Stimulated activated naive CD8-positive, alpha-beta T cell treated with anti-CD3 and anti-CD28 coated beads, Interleukin-15, Interleukin-2, amounts not matched to agents 100 U/mL and 50 U/mL, for 24 hours (primary cell): Measurements from ENCODE around the gene RGS21.
"Not testable (repeated sequence)": the region's sequence is repeated elsewhere in the genome, so short reads cannot be mapped to it uniquely, and the experiment has no call there.

Experiments used
- ATAC-seq: fragments of 150-1000 bp; cut with Tn5 transposase; one replicate; pipeline ENCODE4 v1.10.0; 2021
- DNase-seq: peaks from one replicate; pipeline ENCODE4 v3.0.0; 2021

The RGS21 gene

GRCh38 chr1:192316942-192317450, at the start of gene RGS21:
TSS of gene RGS21 (plus strand) at chr1:192316992. CDS start at chr1:192343037, 26,045 bp downstream.
- DNase-seq (no peak), ATAC-seq (no peak)

- ATAC-seq: no peak
- no peak for DNase-seq
Observed at GRCh38 chr1:192268468-192269052, 48.2 kb upstream of the RGS21 start.

- ATAC-seq: no peak
Observed at GRCh38 chr1:192270398-192270797, 46.4 kb upstream of the RGS21 start.

GRCh38 chr1:192272732-192273131, 44.1 kb upstream of the RGS21 start:
- no peak for ATAC-seq

More at GRCh38 chr1:192270398-192270797, 46.4 kb upstream of the RGS21 start:
- DNase-seq: no peak

GRCh38 chr1:192274588-192274987, 42.2 kb upstream of the RGS21 start:
- ATAC-seq (no peak), DNase-seq (no peak)

More at GRCh38 chr1:192272732-192273131, 44.1 kb upstream of the RGS21 start:
- DNase-seq: no peak

GRCh38 chr1:192277635-192278034, 39.2 kb upstream of the RGS21 start:
- no peak for DNase-seq
- ATAC-seq: no peak

GRCh38 chr1:192284927-192285326, 31.9 kb upstream of the RGS21 start:
- no peak for DNase-seq

GRCh38 chr1:192303029-192303428, 13.8 kb upstream of the RGS21 start:
- no peak for DNase-seq

More at GRCh38 chr1:192284927-192285326, 31.9 kb upstream of the RGS21 start:
- no peak for ATAC-seq

GRCh38 chr1:192308314-192308713, 8.5 kb upstream of the RGS21 start:
- not testable (repeated sequence) for DNase-seq, ATAC-seq

More at GRCh38 chr1:192303029-192303428, 13.8 kb upstream of the RGS21 start:
- no peak for ATAC-seq

- DNase-seq (no peak), ATAC-seq (no peak)
Observed at GRCh38 chr1:192311281-192311680, 5.5 kb upstream of the RGS21 start.

- ATAC-seq (no peak), DNase-seq (no peak)
Observed at GRCh38 chr1:192327997-192328396, 11.2 kb downstream of the RGS21 start.

- DNase-seq: no peak
- ATAC-seq: no peak
Observed at GRCh38 chr1:192342842-192343241, 26.1 kb downstream of the RGS21 start.

GRCh38 chr1:192343344-192343743, 26.6 kb downstream of the RGS21 start:
- no peak for DNase-seq
- no peak for ATAC-seq

- DNase-seq (no peak), ATAC-seq (no peak)
Observed at GRCh38 chr1:192349314-192349713, 32.5 kb downstream of the RGS21 start.

GRCh38 chr1:192350356-192350755, 33.6 kb downstream of the RGS21 start:
- DNase-seq: no peak

GRCh38 chr1:192351550-192351949, 34.8 kb downstream of the RGS21 start:
- DNase-seq (no peak), ATAC-seq (no peak)

More at GRCh38 chr1:192350356-192350755, 33.6 kb downstream of the RGS21 start:
- ATAC-seq: no peak

GRCh38 chr1:192357924-192358323, 41.1 kb downstream of the RGS21 start:
- no peak for ATAC-seq
- DNase-seq: no peak

- no peak for ATAC-seq
- DNase-seq: no peak
Observed at GRCh38 chr1:192358402-192358801, 41.6 kb downstream of the RGS21 start.

- ATAC-seq (no peak), DNase-seq (no peak)
Observed at GRCh38 chr1:192358822-192359221, 42.0 kb downstream of the RGS21 start.

- no peak for DNase-seq
- no peak for ATAC-seq
Observed at GRCh38 chr1:192363177-192363576, 46.4 kb downstream of the RGS21 start.

GRCh38 chr1:192367436-192367835, 50.6 kb downstream of the RGS21 start:
- ATAC-seq (no peak), DNase-seq (no peak)

GRCh38 chr1:192375306-192375705, 58.5 kb downstream of the RGS21 start:
- DNase-seq (no peak), ATAC-seq (no peak)

GRCh38 chr1:192376374-192376773, 59.6 kb downstream of the RGS21 start:
- no peak for ATAC-seq
- no peak for DNase-seq

- no peak for DNase-seq
- ATAC-seq: no peak
Observed at GRCh38 chr1:192378276-192378675, 61.5 kb downstream of the RGS21 start.
